Measurements from ENCODE around the gene PHB1. TPM values are rescaled to one million over a fixed set of nuclear protein-coding genes. Genes with fewer than 3 reads are reported as not detected.
"Not testable (repeated sequence)": the region's sequence is repeated elsewhere in the genome, so short reads cannot be mapped to it uniquely, and the experiment has no call there.

Gene PHB1
- polyA plus RNA-seq, 1 of the 3 experiments (the other 2 are of a cell fraction), result 379 TPM

GRCh38 chr17:49422714-49423113 lies 8.0 kb upstream of the PHB1 start:
- no peak overlapping the region for H3K4me2 ChIP-seq
- H3K79me2 ChIP-seq (ENCODE audit: insufficient read depth), result no peaks in the 10 kb centered on the region
- H2AFZ ChIP-seq (ENCODE audit: low read depth), result no peak overlapping the region
- TF ChIP-seq REST (IDR thresholded peaks at IDR 0.05; ENCODE audit: low read depth, low read length) (no peak), ELF1 (IDR thresholded peaks at IDR 0.05) (no peak), GATA2 (CRISPR knock-in tag; IDR thresholded peaks at IDR 0.05) (no peak), YY1 (IDR thresholded peaks at IDR 0.05; ENCODE audit: low read depth) (no peak), FOXJ3 (CRISPR knock-in tag; IDR thresholded peaks at IDR 0.05) (no peak), MXI1 (IDR thresholded peaks at IDR 0.05; ENCODE audit: low read depth, low read length) (no peak), EZH2phosphoT487 (IDR thresholded peaks at IDR 0.05; ENCODE audit: borderline replicate concordance, low read depth) (no peak), TAF1 (IDR thresholded peaks at IDR 0.05; ENCODE audit: borderline replicate concordance, low read depth, low read length) (no peak)
- H3K27me3 ChIP-seq (ENCODE audit: insufficient read depth), result peaks cover 8% of the 10 kb centered on the region; the same call in 1 of the 2 replicates
- H4K20me1 ChIP-seq (ENCODE audit: insufficient read depth), result no peaks in the 10 kb centered on the region
- 6% methylated on average over 1 of the region's 1 CpG for whole genome bisulfite sequencing (ENCODE audit: low lambda C conversion rate)
- H3K4me3 ChIP-seq (ENCODE audit: low read depth in 2 of 2, low read length in 1 of 2), result no peak overlapping the region
- no peaks in the 10 kb centered on the region for H3F3A ChIP-seq (replicated peaks; ENCODE audit: insufficient read depth)
- H3K36me3 ChIP-seq (replicated peaks in 1 of 2; ENCODE audit: control insufficient read depth in 1 of 2, insufficient read depth in 2 of 2, low read length in 1 of 2), result no peaks in the 10 kb centered on the region
- H3K27ac ChIP-seq (ENCODE audit: low read depth in 2 of 2, low read length in 1 of 2), result no peak overlapping the region
- H3K4me1 ChIP-seq (ENCODE audit: control insufficient read depth in 1 of 2, insufficient read depth in 2 of 2, low read depth in 1 of 2, low read length in 1 of 2), result no peaks in the 10 kb centered on the region
- H3K9me3 ChIP-seq, result peaks cover 19% of the 10 kb centered on the region
- no peaks in the 10 kb centered on the region for H3K9me2 ChIP-seq
- POLR2A ChIA-PET, result no interaction called here
- no peak for DNase-seq
- CTCF ChIA-PET, result interaction anchor here (1.0 to 3.4 kb wide), 3 partner anchors 9 to 133 kb away, joined by 3 to 14 read pairs (median 10); no protein-coding TSS in a partner anchor
- H3K9ac ChIP-seq, result no peak overlapping the region

- H3K79me2 ChIP-seq (ENCODE audit: insufficient read depth); H4K20me1 ChIP-seq (ENCODE audit: insufficient read depth); H3K4me1 ChIP-seq (ENCODE audit: control insufficient read depth in 1 of 2, insufficient read depth in 2 of 2, low read depth in 1 of 2, low read length in 1 of 2); H3K36me3 ChIP-seq (replicated peaks in 1 of 2; ENCODE audit: control insufficient read depth in 1 of 2, insufficient read depth in 2 of 2, low read length in 1 of 2); H3K9me2 ChIP-seq; H3K27ac ChIP-seq (ENCODE audit: low read depth in 2 of 2, low read length in 1 of 2); H3K27me3 ChIP-seq (ENCODE audit: insufficient read depth); DNase-seq; H2AFZ ChIP-seq (ENCODE audit: low read depth); H3K9ac ChIP-seq; H3K4me3 ChIP-seq (ENCODE audit: low read depth in 2 of 2, low read length in 1 of 2); H3F3A ChIP-seq (replicated peaks; ENCODE audit: insufficient read depth); POLR2A ChIA-PET; H3K4me2 ChIP-seq: not testable (repeated sequence)
- WGBS (ENCODE audit: low lambda C conversion rate), result 77% methylated on average over 11 of the region's 23 CpGs
- H3K9me3 ChIP-seq, result peaks cover 12% of the 10 kb centered on the region
- CTCF ChIA-PET, result interaction anchor here (2.8 to 3.0 kb wide), 2 partner anchors 12 to 15 kb away, joined by 10 to 15 read pairs; no protein-coding TSS in a partner anchor
Measured at GRCh38 chr17:49419761-49420160, 5.1 kb upstream of the PHB1 start.

GRCh38 chr17:49418754-49419740 lies 4.4 kb upstream of the PHB1 start:
- H3K4me1 ChIP-seq (ENCODE audit: control insufficient read depth in 1 of 2, insufficient read depth in 2 of 2, low read depth in 1 of 2, low read length in 1 of 2); H3K4me3 ChIP-seq (ENCODE audit: low read depth in 2 of 2, low read length in 1 of 2); H3K27me3 ChIP-seq (ENCODE audit: insufficient read depth); H3K9me2 ChIP-seq; H3K79me2 ChIP-seq (ENCODE audit: insufficient read depth); H3K36me3 ChIP-seq (replicated peaks in 1 of 2; ENCODE audit: control insufficient read depth in 1 of 2, insufficient read depth in 2 of 2, low read length in 1 of 2); DNase-seq; H3K9ac ChIP-seq; H3K27ac ChIP-seq (ENCODE audit: low read depth in 2 of 2, low read length in 1 of 2); H3K4me2 ChIP-seq; H3F3A ChIP-seq (replicated peaks; ENCODE audit: insufficient read depth); POLR2A ChIA-PET; H4K20me1 ChIP-seq (ENCODE audit: insufficient read depth); H2AFZ ChIP-seq (ENCODE audit: low read depth): not testable (repeated sequence)
- 68% methylated on average over 26 of the region's 32 CpGs for WGBS (ENCODE audit: low lambda C conversion rate)
- CTCF ChIA-PET, result interaction anchor here (3.0 kb wide), 1 partner anchor 16 kb away, joined by 15 read pairs; no protein-coding TSS in a partner anchor
- peaks cover 12% of the 10 kb centered on the region for H3K9me3 ChIP-seq

Data from SK-N-SH (cell line).